Bone marrow (tissue), 2 donors: ENCODE measurements around the gene PKP4.
"Not testable (repeated sequence)": the region's sequence is repeated elsewhere in the genome, so short reads cannot be mapped to it uniquely, and the experiment has no call there.

Source experiments
- DNase-seq, 2 donors: peaks; one replicate each; lab custom pipeline; 2025; lab: John Stamatoyannopoulos, UW

PKP4 gene

GRCh38 chr2:158464426-158465281 is 7.9 kb downstream of the PKP4 start:
- DNase-seq: no peak

- no peak for DNase-seq
Measured at GRCh38 chr2:158467248-158467647, 10.5 kb downstream of the PKP4 start.

- not testable (repeated sequence) for DNase-seq
Measured at GRCh38 chr2:158472829-158473228, 16.1 kb downstream of the PKP4 start.

- DNase-seq: not testable (repeated sequence)
Measured at GRCh38 chr2:158473300-158473699, 16.5 kb downstream of the PKP4 start.

GRCh38 chr2:158473719-158474392 is 17.1 kb downstream of the PKP4 start:
- no peak for DNase-seq

- DNase-seq: not testable (repeated sequence)
Measured at GRCh38 chr2:158474526-158475011, 17.8 kb downstream of the PKP4 start.

- DNase-seq: no peak
Measured at GRCh38 chr2:158477202-158477601, 20.4 kb downstream of the PKP4 start.

GRCh38 chr2:158478237-158478636 is 21.5 kb downstream of the PKP4 start:
- no peak for DNase-seq

- DNase-seq: no peak
Measured at GRCh38 chr2:158478816-158479215, 22.1 kb downstream of the PKP4 start.

GRCh38 chr2:158481116-158481515 is 24.4 kb downstream of the PKP4 start:
- no peak for DNase-seq

- DNase-seq: no peak
Measured at GRCh38 chr2:158482594-158482993, 25.8 kb downstream of the PKP4 start.

GRCh38 chr2:158484892-158485556 is 28.3 kb downstream of the PKP4 start:
- no peak for DNase-seq

- no peak for DNase-seq
Measured at GRCh38 chr2:158486150-158486969, 29.6 kb downstream of the PKP4 start.

- no peak for DNase-seq
Measured at GRCh38 chr2:158486970-158487325, 30.2 kb downstream of the PKP4 start.

GRCh38 chr2:158487419-158487818 is 30.7 kb downstream of the PKP4 start:
- no peak for DNase-seq

- DNase-seq: no peak
Measured at GRCh38 chr2:158488442-158489216, 31.9 kb downstream of the PKP4 start.

- no peak for DNase-seq
Measured at GRCh38 chr2:158489366-158490112, 32.8 kb downstream of the PKP4 start.

GRCh38 chr2:158491072-158491471 is 34.3 kb downstream of the PKP4 start:
- DNase-seq: no peak

GRCh38 chr2:158493458-158493857 is 36.7 kb downstream of the PKP4 start:
- no peak for DNase-seq

GRCh38 chr2:158495175-158495574 is 38.4 kb downstream of the PKP4 start:
- no peak for DNase-seq
